Liver (tissue), 9 donors: Measurements from ENCODE around the gene SUPT5H. TPM values are rescaled to one million over a fixed set of nuclear protein-coding genes. Genes with fewer than 3 reads are reported as not detected.

Experiments
- DNase-seq: peaks from one replicate; pipeline ENCODE4 v3.0.0-alpha.2; 2017; ENCODE audit warnings: low spot score
- H3K27ac ChIP-seq, 2 donors: one replicate each; pipeline ENCODE4 v1.7.0; 2013; ENCODE audit warnings: inconsistent platforms in 2 of 2, low read length in 2 of 2, control low read depth in 1 of 2, low read depth in 1 of 2, mild to moderate bottlenecking in 1 of 2
- H3K27me3 ChIP-seq, 4 donors: one replicate each; pipeline versions ENCODE4 v1.6.1 to v1.7.0; 2013; ENCODE audit warnings: low read length in 3 of 4, inconsistent platforms in 1 of 4, mild to moderate bottlenecking in 1 of 4, moderate library complexity in 1 of 4; ENCODE audit not compliant: control insufficient read depth in 4 of 4, insufficient read depth in 4 of 4
- H3K36me3 ChIP-seq, 4 donors: one replicate each; pipeline versions ENCODE4 v1.6.1 to v1.7.0; 2013; ENCODE audit warnings: low read length in 3 of 4, mild to moderate bottlenecking in 3 of 4, low read depth in 1 of 4, moderate library complexity in 1 of 4; ENCODE audit not compliant: control insufficient read depth in 4 of 4, insufficient read depth in 3 of 4
- H3K4me1 ChIP-seq, 4 donors: one replicate each; pipeline versions ENCODE4 v1.6.1 to v1.7.0; 2013; ENCODE audit warnings: low read length in 3 of 4, mild to moderate bottlenecking in 3 of 4, moderate library complexity in 1 of 4; ENCODE audit not compliant: control insufficient read depth in 4 of 4, insufficient read depth in 4 of 4
- H3K4me3 ChIP-seq, 3 donors: one replicate each; pipeline versions ENCODE4 v1.6.1 to v1.7.0; 2013; ENCODE audit warnings: low read length in 3 of 3, control low read depth in 1 of 3, low read depth in 1 of 3, mild to moderate bottlenecking in 1 of 3
- H3K9ac ChIP-seq, 2 donors: one replicate each; pipeline ENCODE4 v1.7.0; 2013; ENCODE audit warnings: low read length in 2 of 2, mild to moderate bottlenecking in 2 of 2, moderate library complexity in 2 of 2, control low read depth in 1 of 2, low read depth in 1 of 2
- H3K9me3 ChIP-seq, 4 donors: one replicate each; pipeline versions ENCODE4 v1.6.1 to v1.7.0; 2013; ENCODE audit warnings: low read length in 3 of 4; ENCODE audit not compliant: control insufficient read depth in 4 of 4
- EGR1 ChIP-seq, 2 donors: IDR thresholded peaks; 2 replicates each; pipeline ENCODE4 v1.6.1; 2016 to 2018; ENCODE audit warnings: antibody characterized with exemption in 2 of 2, low read depth in 2 of 2
- FOXA1 ChIP-seq: IDR thresholded peaks from 2 replicates; pipeline ENCODE4 v1.6.1; 2016; ENCODE audit warnings: antibody characterized with exemption
- FOXA2 ChIP-seq: IDR thresholded peaks from 2 replicates; pipeline ENCODE4 v1.6.1; 2016; ENCODE audit warnings: antibody characterized with exemption
- GABPA ChIP-seq, 2 donors: IDR thresholded peaks in 1 of 2; conservative IDR thresholded peaks in 1 of 2; 2 replicates each; pipeline ENCODE4 v1.6.1; 2016; ENCODE audit warnings: antibody characterized with exemption in 2 of 2, mild to moderate bottlenecking in 1 of 2, moderate library complexity in 1 of 2
- HNF4A ChIP-seq, 2 donors: conservative IDR thresholded peaks; 2 replicates each; pipeline ENCODE4 v1.6.1; 2016; ENCODE audit warnings: antibody characterized with exemption in 2 of 2, mild to moderate bottlenecking in 2 of 2
- HNF4G ChIP-seq: IDR thresholded peaks from 2 replicates; pipeline ENCODE4 v1.6.1; 2016; ENCODE audit warnings: antibody characterized with exemption
- JUND ChIP-seq, 2 donors: IDR thresholded peaks; 2 replicates each; pipeline ENCODE4 v1.6.1; 2016; ENCODE audit warnings: antibody characterized with exemption in 2 of 2
- NR2F2 ChIP-seq: IDR thresholded peaks from 2 replicates; pipeline ENCODE4 v1.6.1; 2016; ENCODE audit warnings: antibody characterized with exemption
- RAD21 ChIP-seq, 2 donors: IDR thresholded peaks; 2 replicates each; pipeline ENCODE4 v1.6.1; 2016; ENCODE audit warnings: antibody characterized with exemption in 2 of 2, mild to moderate bottlenecking in 2 of 2
- RXRA ChIP-seq, 2 donors: IDR thresholded peaks; 2 replicates each; pipeline ENCODE4 v1.6.1; 2017 to 2018; ENCODE audit warnings: antibody characterized with exemption in 2 of 2, mild to moderate bottlenecking in 1 of 2
- SP1 ChIP-seq: IDR thresholded peaks from 2 replicates; pipeline ENCODE4 v1.6.1; 2018; ENCODE audit warnings: antibody characterized with exemption, mild to moderate bottlenecking
- TAF1 ChIP-seq: conservative IDR thresholded peaks from 2 replicates; pipeline ENCODE4 v1.6.1; 2016; ENCODE audit warnings: antibody characterized with exemption, mild to moderate bottlenecking
- YY1 ChIP-seq: IDR thresholded peaks from 2 replicates; pipeline ENCODE4 v1.6.1; 2016; ENCODE audit warnings: antibody characterized with exemption, mild to moderate bottlenecking
- WGBS: extraction: QIAGEN DNeasy Blood & Tissue Kit; methylation state at CpG from one replicate; pipeline ENCODE4 v1.1.7; 2013; 5-methylcytosine and 5-hydroxymethylcytosine counted together
- polyA plus RNA-seq, 2 donors: library from polyadenylated mRNA; stranded (reverse) in 1 of 2; unstranded in 1 of 2; fragments of 200-250 nt in 1 of 2; fragments of >200 nt in 1 of 2; fragmentation: Nextera tagmentation in 1 of 2; extraction: Ambion mirVana in 1 of 2; gene quantifications; one replicate each; pipeline versions ENCODE4 v1.2.1 to v1.2.3, GENCODE V29; 2013 to 2015
- total RNA-seq, 2 donors: library from RNA; depleted of rRNA; stranded (reverse); fragments of >200 nt; gene quantifications; one replicate each; pipeline ENCODE4 v1.2.3, GENCODE V29; 2014
- TF ChIP-seq, protein P1 (sequence below): IDR thresholded peaks from 2 replicates; pipeline ENCODE4 v1.6.1; 2016; ENCODE audit warnings: antibody characterized with exemption
- TF ChIP-seq, protein P2 (sequence below): IDR thresholded peaks from 2 replicates; pipeline ENCODE4 v1.6.1; 2016; ENCODE audit warnings: antibody characterized with exemption
- TF ChIP-seq, protein P3 (sequence below): IDR thresholded peaks from 2 replicates; pipeline ENCODE4 v1.6.1; 2016; ENCODE audit warnings: antibody characterized with exemption
- TF ChIP-seq, protein P4 (sequence below): fragments of 150-350 bp; IDR thresholded peaks from 2 replicates; pipeline ENCODE4 v1.5.1; 2017; ENCODE audit warnings: improper control_type of control experiment, low read depth, low read length; ENCODE audit not compliant: missing input control
- TF ChIP-seq, protein P5 (sequence below): IDR thresholded peaks from 2 replicates; pipeline ENCODE4 v1.6.1; 2016; ENCODE audit warnings: antibody characterized with exemption, mild to moderate bottlenecking
- donor health status: healthy.
- donor health status: healthy.
- donor health status: healthy.
- donor health status: healthy.
- donor health status: healthy.

Gene SUPT5H
- total and polyA plus RNA-seq, 4 donors, result 19.3 to 52.5 (median 45.2) TPM

DNA sequence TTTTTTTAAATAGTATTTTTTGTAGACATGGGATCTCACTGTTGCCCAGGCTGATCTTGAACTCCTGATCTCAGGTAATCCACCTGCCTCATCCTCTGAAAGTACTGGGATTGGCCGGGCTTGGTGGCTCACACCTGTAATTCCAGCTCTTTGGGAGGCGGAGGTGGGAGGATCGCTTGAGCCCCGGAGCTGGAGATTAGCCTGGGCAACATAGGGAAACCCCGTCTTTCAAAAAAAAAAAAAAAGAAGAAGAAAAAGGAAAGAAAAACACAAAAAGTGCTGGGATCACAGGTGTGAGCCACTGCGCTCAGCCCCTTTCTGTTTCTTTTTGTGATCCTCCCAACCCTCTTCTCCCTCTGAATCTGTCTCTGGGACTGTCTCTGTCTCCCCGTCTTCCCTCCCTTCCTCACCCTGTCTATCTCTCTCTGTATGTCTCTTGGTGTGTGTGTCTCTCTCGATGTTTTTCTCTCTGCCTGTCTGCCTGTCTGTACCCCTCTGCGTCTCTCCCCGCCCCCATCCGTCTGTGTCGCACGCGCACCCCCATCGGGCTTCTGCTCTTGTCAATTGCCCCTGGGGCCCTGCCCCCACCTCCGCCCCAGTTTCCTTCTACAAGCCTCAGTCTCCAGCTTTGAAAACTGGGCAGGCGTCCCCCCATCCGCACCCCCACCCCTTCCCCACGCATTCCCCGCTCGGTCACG lies 39.3 kb upstream of the SUPT5H start:
- no peak for DNase-seq
- Histone ChIP-seq H3K27me3 (no peaks in the 10 kb centered on the region), H3K27ac (peak overlapping the region; percentile 94 to 95), H3K4me1 (peaks cover 11 to 29% (median 19%) of the 10 kb centered on the region in 4 donors), H3K36me3 (peaks cover 0 to 9% (median 0%) of the 10 kb centered on the region in 4 donors), H3K9me3 (no peaks in the 10 kb centered on the region), H3K9ac (peak overlapping the region; percentile 59 to 75), H3K4me3 (peak overlapping the region; percentile 57 to 94 (median 65))
- WGBS, result 13% methylated on average over 22 of the region's 22 CpGs
- TF ChIP-seq EGR1 (IDR thresholded peaks at IDR 0.05; ENCODE audit: low read depth in 2 of 2) (peak in 1 of 2 donors; percentile 24), RXRA (IDR thresholded peaks at IDR 0.05) (no peak)

DNA sequence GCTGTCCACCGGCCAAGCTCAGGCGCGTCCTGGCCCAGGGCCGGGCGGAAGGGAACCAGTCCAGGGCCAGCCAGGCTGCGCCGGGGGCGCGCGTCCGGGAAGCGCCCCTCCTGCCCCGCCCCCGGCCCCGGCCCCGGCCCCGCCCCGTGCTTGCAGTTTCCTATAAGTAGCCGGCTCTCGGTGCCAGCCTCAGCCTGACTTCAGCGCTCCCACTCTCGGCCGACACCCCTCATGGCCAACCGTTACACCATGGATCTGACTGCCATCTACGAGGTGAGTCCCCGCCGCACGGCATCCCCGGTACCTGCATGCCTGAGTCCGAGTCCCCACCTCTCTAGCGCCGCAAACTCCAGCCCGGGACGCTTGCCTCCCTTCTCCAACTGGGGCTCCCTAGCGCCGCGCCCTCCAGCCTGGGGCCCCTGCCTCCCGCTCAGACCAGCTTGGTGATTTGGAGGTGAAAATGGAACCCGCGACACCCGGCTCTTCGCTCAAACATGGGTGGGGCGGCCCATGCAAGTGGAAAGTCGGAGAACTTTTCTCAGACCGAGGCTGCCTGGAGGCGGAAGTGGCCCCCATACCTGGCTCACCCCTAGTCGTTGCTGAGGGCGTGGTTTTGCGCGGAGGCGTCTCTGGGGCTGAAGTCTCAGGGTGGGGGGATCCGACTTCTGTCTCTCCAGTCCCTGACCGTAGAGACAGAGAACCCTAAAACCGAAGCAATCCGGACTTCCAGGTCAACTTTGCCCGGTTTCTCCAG lies 38.5 kb upstream of the SUPT5H start, which contains the start of gene ZFP36:
Gene ZFP36, plus strand, starts transcription at position 192 of the 754 bp plus-strand sequence. Its CDS starts 58 bp downstream, at position 250.
- Histone ChIP-seq H3K36me3 (peaks cover 0 to 9% (median 0%) of the 10 kb centered on the region in 4 donors), H3K9ac (peak within 1 kb of the TSS; percentile 98 to 99), H3K9me3 (no peaks in the 10 kb centered on the region), H3K4me3 (peak within 1 kb of the TSS; percentile 89 to 95 (median 94)), H3K27ac (peak within 1 kb of the TSS; percentile 94 to 95), H3K27me3 (no peaks in the 10 kb centered on the region), H3K4me1 (peaks cover 10 to 29% (median 18%) of the 10 kb centered on the region in 4 donors)
- WGBS, result under 1% methylated on average over 56 of the region's 56 CpGs
- peak in 1 of 2 donors; percentile 9 for TF ChIP-seq HNF4A (conservative IDR thresholded peaks at IDR 0.05)
- no peak for TF ChIP-seq FOXA2
- no peak for TF ChIP-seq RAD21 (IDR thresholded peaks at IDR 0.05)
- TF ChIP-seq, protein P1, sequence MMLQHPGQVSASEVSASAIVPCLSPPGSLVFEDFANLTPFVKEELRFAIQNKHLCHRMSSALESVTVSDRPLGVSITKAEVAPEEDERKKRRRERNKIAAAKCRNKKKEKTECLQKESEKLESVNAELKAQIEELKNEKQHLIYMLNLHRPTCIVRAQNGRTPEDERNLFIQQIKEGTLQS, result no peak
- TF ChIP-seq FOXA1, result no peak
- TF ChIP-seq, protein P2, sequence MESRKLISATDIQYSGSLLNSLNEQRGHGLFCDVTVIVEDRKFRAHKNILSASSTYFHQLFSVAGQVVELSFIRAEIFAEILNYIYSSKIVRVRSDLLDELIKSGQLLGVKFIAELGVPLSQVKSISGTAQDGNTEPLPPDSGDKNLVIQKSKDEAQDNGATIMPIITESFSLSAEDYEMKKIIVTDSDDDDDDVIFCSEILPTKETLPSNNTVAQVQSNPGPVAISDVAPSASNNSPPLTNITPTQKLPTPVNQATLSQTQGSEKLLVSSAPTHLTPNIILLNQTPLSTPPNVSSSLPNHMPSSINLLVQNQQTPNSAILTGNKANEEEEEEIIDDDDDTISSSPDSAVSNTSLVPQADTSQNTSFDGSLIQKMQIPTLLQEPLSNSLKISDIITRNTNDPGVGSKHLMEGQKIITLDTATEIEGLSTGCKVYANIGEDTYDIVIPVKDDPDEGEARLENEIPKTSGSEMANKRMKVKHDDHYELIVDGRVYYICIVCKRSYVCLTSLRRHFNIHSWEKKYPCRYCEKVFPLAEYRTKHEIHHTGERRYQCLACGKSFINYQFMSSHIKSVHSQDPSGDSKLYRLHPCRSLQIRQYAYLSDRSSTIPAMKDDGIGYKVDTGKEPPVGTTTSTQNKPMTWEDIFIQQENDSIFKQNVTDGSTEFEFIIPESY, result peak; percentile 17
- TF ChIP-seq EGR1 (IDR thresholded peaks at IDR 0.05; ENCODE audit: low read depth in 2 of 2), result peak; percentile 3 to 51
- TF ChIP-seq GABPA (IDR thresholded peaks at IDR 0.05 in 1 of 2, conservative IDR thresholded peaks at IDR 0.05 in 1 of 2), result peak in 1 of 2 donors; percentile 20
- TF ChIP-seq, protein P3, sequence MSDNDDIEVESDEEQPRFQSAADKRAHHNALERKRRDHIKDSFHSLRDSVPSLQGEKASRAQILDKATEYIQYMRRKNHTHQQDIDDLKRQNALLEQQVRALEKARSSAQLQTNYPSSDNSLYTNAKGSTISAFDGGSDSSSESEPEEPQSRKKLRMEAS, result peak; percentile 43
- peak; percentile 38 for TF ChIP-seq NR2F2
- peak; percentile 37 for TF ChIP-seq SP1
- TF ChIP-seq HNF4G, result no peak
- TF ChIP-seq TAF1, result peak; percentile 75
- TF ChIP-seq RXRA (IDR thresholded peaks at IDR 0.05), result peak in 1 of 2 donors; percentile 24
- TF ChIP-seq, protein P4, sequence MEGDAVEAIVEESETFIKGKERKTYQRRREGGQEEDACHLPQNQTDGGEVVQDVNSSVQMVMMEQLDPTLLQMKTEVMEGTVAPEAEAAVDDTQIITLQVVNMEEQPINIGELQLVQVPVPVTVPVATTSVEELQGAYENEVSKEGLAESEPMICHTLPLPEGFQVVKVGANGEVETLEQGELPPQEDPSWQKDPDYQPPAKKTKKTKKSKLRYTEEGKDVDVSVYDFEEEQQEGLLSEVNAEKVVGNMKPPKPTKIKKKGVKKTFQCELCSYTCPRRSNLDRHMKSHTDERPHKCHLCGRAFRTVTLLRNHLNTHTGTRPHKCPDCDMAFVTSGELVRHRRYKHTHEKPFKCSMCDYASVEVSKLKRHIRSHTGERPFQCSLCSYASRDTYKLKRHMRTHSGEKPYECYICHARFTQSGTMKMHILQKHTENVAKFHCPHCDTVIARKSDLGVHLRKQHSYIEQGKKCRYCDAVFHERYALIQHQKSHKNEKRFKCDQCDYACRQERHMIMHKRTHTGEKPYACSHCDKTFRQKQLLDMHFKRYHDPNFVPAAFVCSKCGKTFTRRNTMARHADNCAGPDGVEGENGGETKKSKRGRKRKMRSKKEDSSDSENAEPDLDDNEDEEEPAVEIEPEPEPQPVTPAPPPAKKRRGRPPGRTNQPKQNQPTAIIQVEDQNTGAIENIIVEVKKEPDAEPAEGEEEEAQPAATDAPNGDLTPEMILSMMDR, result no peak
- TF ChIP-seq YY1, result peak; percentile 72
- TF ChIP-seq JUND (IDR thresholded peaks at IDR 0.05), result peak in 1 of 2 donors; percentile 34
- TF ChIP-seq, protein P5, sequence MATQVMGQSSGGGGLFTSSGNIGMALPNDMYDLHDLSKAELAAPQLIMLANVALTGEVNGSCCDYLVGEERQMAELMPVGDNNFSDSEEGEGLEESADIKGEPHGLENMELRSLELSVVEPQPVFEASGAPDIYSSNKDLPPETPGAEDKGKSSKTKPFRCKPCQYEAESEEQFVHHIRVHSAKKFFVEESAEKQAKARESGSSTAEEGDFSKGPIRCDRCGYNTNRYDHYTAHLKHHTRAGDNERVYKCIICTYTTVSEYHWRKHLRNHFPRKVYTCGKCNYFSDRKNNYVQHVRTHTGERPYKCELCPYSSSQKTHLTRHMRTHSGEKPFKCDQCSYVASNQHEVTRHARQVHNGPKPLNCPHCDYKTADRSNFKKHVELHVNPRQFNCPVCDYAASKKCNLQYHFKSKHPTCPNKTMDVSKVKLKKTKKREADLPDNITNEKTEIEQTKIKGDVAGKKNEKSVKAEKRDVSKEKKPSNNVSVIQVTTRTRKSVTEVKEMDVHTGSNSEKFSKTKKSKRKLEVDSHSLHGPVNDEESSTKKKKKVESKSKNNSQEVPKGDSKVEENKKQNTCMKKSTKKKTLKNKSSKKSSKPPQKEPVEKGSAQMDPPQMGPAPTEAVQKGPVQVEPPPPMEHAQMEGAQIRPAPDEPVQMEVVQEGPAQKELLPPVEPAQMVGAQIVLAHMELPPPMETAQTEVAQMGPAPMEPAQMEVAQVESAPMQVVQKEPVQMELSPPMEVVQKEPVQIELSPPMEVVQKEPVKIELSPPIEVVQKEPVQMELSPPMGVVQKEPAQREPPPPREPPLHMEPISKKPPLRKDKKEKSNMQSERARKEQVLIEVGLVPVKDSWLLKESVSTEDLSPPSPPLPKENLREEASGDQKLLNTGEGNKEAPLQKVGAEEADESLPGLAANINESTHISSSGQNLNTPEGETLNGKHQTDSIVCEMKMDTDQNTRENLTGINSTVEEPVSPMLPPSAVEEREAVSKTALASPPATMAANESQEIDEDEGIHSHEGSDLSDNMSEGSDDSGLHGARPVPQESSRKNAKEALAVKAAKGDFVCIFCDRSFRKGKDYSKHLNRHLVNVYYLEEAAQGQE, result peak; percentile 29
- peak; percentile 88 for DNase-seq
